HG03575 (cell line): ENCODE measurements around the gene CWF19L2.
"Not testable (repeated sequence)": the region's sequence is repeated elsewhere in the genome, so short reads cannot be mapped to it uniquely, and the experiment has no call there.

Source experiments
- ATAC-seq: cut with Tn5 transposase; IDR thresholded peaks from one replicate; pipeline ENCODE4 v1.9.1; 2021; ENCODE audit not compliant: unreplicated experiment, insufficient number of reproducible peaks, low FRiP score; ENCODE audit errors: extremely low read depth

Gene CWF19L2

GRCh38 chr11:107442715-107443215 is 14.9 kb downstream of the CWF19L2 start:
- ATAC-seq = no peak

GRCh38 chr11:107439586-107440167 is 17.9 kb downstream of the CWF19L2 start:
- no peak for ATAC-seq

GRCh38 chr11:107438148-107438547 is 19.5 kb downstream of the CWF19L2 start:
- no peak for ATAC-seq

GRCh38 chr11:107430525-107430924 is 27.1 kb downstream of the CWF19L2 start:
- ATAC-seq = no peak

- no peak for ATAC-seq
Measured at GRCh38 chr11:107427569-107428180, 29.9 kb downstream of the CWF19L2 start.

GRCh38 chr11:107413352-107413751 is 44.3 kb downstream of the CWF19L2 start:
- ATAC-seq = no peak

GRCh38 chr11:107408762-107409211 is 48.8 kb downstream of the CWF19L2 start:
- no peak for ATAC-seq

GRCh38 chr11:107405260-107405659 is 52.4 kb downstream of the CWF19L2 start:
- ATAC-seq = no peak

GRCh38 chr11:107401131-107401530 is 56.5 kb downstream of the CWF19L2 start:
- not testable (repeated sequence) for ATAC-seq

GRCh38 chr11:107397357-107397756 is 60.3 kb downstream of the CWF19L2 start:
- ATAC-seq = no peak

- ATAC-seq = no peak
Measured at GRCh38 chr11:107392611-107393010, 65.0 kb downstream of the CWF19L2 start.

GRCh38 chr11:107390701-107391100 is 66.9 kb downstream of the CWF19L2 start:
- not testable (repeated sequence) for ATAC-seq

GRCh38 chr11:107387666-107388065 is 70.0 kb downstream of the CWF19L2 start:
- ATAC-seq = no peak

GRCh38 chr11:107385361-107385981 is 72.2 kb downstream of the CWF19L2 start:
- no peak for ATAC-seq

- ATAC-seq = no peak
Measured at GRCh38 chr11:107384144-107384852, 73.3 kb downstream of the CWF19L2 start.

- no peak for ATAC-seq
Measured at GRCh38 chr11:107372439-107372838, 85.2 kb downstream of the CWF19L2 start.

GRCh38 chr11:107370390-107370789 is 87.2 kb downstream of the CWF19L2 start:
- ATAC-seq = no peak

GRCh38 chr11:107359701-107360100 is 97.9 kb downstream of the CWF19L2 start:
- ATAC-seq = no peak

GRCh38 chr11:107357877-107358276 is 99.7 kb downstream of the CWF19L2 start:
- no peak for ATAC-seq

GRCh38 chr11:107354780-107355179 is 102.8 kb downstream of the CWF19L2 start:
- no peak for ATAC-seq
